Measurements from ENCODE around the gene PMEPA1.
A peak's percentile ranks its signal among the peaks of the same experiment; 100 is the strongest.

PMEPA1 gene

DNA sequence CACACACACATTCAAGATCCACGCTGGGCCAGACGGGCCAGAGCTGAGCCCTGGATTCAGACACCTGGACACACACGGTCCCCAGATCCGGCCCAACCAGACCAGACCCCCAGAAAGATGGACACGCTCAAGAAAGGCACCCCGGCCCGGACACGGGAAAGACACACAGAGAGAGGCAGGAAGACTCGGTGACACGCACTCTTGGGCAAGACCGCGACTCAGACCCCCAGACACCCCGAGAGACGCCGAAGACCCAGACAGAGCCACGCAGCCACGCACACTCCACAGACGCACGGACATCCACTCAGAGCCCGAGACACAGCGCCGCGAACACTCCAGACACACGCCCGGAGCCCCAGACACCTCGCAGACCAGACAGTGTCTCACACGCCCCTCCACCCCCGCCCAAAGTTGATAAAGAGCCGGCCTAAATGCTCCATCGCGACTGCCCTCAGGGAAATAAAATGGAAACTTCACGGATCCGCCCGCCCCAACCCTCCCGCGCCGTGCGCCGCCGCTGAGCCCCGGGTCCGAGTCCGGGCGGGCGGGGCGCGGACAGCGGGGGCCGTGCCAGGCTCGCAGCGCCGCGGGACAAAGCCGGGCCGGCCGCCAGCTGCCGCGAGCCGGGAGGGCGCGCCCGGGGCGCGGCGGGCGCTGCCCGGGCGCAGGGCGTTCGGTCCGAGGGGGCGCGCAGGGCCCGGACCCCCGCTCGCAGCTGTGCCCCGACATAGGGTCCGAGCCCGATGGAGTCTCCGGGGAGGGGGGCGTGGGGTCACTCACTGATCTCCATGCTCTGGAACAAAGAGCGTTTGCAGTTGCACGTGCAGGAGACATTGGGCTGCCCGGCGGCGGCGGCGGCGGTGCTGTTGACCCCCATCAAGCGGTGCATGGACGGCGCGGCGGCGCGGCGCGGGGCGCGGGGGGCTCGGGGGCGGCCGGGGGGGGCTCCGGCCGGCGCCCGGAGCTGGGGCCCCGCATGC, 831 bp downstream of the PMEPA1 start:
- DNase-seq = peak; percentile 31 to 34

DNA sequence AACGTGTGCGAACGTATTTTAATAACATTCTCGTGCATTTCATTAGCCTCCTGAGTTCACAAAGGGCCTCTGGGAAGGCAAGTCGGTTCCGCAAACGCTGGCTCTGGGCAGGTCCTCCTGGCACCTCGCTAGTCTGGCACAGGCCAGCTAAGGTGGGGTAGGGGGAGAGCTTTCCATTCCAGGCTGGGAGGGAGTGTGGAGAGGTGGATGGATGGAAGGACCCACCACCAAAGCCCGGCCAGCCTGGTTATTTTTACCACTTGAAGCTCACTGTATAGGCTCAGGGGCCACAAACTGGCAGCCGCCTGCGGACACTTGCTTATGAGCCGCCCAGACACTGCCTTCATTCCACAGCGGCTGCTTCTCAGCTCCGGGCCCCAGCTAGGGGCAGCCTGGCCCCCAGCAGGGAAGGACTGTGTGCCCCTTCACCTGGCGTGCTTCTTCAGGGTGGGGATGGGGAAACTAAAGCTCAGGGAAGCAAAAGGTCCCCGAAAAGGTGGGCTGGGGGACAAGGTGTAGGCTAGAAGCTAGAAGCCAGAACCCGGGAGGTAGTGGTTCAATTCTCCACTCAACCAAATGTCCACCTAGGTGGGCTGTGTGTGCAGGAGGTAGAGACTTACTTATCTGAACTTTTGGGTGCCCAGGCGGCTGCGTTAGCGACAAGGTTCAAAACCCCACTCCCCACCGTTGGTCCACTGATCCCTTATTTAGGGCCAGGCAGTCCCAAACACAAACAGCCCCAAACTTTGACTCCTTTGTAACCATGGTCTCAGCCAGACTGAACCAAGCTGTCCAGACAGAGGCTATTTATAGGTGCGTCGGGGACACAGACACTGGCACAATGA, 1.7 kb downstream of the PMEPA1 start:
- no peak for DNase-seq

DNA sequence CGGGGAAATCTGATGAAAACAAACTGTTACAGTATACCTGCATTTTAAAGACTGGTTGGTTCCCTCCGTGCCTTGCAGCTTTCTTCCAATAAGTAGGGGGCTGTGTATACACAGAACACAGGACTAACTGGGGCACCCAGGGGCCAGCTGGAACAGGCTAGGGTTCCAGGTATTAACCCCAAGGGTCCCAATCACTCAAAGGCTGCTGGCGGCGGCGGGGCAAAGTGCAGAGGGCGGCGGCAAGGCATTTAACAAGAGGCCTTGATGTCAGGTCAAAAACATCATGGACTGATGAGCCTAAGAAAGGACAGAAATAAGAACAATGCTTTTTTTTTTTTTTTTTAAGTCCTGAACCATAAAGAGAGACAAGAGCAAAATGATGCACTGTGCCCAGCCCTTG, 2.5 kb downstream of the PMEPA1 start:
- no peak for DNase-seq

DNA sequence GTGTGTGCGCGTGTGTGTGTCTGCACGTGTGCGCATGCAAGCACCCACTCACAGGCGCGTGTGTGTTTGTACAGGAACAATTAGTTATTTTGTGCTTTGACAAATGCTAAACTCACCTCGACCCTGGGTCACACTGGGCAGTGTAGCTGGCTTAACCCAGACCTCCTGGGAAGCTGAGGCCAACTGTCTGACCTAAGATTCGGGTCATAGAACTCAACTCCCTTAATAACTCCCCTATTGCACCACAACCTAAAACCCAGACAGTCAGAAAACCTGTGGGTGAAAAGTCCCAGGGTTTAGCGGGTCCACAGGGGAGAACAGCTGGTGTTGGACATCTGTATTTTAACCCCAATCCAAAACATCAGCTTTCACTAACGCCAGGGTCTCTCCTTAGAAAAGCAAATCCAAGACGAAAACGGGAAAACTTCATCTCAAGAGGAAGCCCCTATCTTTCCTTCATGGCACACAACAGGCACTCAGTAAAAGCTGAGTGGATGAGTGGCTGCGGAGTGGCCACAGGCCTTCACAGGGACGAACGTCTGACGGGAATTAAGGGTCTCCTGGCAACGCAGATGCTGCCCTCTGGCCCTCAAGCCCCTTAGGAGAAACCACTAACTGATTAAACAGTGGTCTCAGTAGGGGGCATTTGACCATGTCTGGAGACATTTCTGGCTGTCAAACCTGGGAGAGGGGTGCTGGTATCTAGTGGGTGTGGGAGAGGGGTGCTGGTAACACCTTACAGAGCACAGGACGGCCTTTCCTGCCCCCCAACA, 4.5 kb downstream of the PMEPA1 start:
- DNase-seq = no peak

DNA sequence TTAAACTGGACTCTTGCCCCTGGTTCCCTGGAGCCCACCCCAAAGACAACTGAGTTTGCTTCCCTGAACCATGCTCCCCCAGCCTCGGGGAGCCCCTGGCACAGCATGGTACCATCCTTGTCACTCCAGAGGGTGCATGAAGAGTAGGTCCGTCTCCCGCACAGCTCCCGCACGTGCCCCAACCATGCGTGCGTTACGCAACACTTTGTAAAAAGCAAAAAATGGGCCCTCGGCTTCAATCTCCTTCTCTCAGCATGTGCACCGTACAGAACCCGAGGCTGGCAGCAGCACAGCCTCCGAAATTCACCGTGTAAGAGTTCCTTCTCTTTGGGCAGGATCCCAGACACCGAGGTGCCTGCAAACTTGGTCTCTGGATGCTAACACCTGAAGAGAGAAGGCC, 5.6 kb downstream of the PMEPA1 start:
- DNase-seq = no peak

DNA sequence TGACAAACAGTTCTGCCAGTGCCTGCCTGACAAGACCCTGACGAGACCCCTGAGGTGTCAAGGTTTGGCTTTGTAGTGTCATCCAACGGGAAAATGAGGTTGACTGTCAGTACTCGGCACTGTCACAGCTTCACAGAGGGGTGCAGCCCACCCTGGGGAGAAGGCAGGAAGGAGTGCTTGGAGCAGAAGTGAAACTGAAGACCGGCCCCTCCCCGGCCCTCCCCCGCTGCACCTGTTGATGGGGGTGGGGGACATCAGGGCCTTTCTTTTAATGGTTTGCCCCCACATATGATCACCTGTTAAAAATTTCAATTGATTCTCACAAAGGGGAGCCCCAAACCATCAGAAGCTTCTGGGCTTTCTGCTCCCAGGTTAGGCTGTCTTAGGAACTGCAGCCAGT, 6.8 kb downstream of the PMEPA1 start:
- DNase-seq = no peak

DNA sequence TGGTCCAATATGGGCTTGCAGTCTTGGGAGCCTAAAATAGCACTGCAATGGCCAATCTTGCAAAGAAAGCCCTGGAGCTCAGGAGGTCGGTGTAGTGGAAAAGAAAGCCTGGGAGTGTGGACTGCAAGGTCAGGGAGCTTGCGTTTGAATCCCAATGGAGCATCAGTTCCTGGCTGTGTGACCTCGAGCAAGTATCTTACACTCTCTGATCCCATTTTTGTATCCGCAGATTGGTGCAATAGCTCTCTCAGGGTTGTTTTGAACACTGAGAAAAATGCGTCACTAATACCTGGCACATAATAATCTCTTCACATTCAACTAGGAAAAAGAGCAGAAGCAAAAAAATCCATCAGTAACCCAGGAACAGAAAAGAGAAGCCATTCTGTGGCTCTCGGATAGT, 7.3 kb downstream of the PMEPA1 start:
- no peak for DNase-seq

DNA sequence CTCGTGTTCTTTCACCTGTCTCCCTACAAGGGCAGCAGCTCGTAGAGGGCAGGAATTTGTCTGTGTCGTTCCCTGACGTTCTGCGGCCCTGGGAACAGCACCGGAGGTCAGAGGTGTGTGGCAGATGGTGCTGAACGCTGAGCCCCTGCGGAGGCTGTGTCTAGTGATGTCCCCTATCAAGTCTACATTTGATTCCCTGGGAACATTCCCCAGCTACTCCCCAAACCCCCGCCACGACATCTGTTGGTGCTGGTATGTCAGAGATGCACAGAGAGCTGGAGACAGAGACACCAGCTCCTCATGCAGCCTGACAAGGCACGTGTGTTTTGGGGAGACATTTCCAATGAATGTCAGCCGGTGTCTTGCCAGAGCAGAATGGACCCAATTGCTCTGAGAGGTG, 7.7 kb downstream of the PMEPA1 start:
- no peak for DNase-seq

DNA sequence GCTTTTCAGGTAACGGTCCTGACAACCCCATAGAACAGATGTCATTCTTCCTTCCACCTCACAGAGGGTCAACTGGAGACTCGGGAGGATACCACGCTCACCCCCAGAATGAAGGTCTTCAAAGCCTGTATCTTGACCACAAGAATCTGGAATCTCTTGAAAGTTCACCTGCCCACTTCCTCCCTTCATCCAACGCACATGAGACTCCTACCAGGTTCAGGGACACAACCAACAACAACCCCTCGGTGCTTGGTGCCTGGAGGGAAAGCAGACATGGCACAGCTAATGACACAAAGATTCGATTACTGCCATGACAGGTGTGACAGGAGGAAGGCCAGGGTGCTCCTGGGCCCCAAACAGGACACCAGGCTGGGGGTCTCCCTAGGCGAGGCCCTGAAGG, 8.2 kb downstream of the PMEPA1 start:
- DNase-seq = no peak

DNA sequence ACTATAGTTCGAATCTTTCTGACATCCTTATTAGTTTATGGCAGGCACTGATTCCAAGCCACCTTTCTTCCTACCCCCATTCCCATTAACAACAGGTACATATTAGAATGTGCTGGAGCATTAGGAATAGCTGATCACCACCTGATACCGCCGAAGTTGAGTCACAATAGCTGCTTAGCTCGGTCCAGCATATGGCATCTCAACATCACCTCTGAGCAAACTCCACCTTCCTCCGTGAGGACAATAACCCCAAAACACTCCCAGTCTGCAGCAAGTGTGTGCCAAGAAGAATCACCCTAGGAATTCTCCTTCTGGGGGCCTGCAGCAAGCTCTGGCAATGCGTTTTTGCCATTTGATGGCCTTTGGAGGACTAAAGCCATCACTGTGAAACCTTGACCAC, 8.7 kb downstream of the PMEPA1 start:
- DNase-seq = no peak

DNA sequence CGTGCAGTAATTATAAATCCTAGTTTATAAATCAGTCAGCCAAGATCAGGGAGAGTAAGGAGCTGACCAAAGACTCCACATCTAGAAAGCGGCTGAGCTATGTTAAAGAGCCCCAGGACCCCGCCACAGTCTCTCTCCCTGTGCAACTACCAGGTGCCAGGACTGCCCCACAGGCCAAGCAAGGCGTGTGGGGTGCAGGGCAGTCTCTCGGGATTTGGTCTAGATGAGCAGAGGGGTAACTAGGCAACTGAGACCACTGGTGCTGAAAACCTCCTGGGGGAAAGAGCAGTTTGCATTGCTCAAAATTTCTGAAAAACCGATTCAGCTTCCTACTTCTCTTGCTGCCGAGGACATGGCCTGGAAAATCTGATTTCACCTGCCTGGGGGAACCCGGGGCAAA, 10.4 kb downstream of the PMEPA1 start:
- no peak for DNase-seq

DNA sequence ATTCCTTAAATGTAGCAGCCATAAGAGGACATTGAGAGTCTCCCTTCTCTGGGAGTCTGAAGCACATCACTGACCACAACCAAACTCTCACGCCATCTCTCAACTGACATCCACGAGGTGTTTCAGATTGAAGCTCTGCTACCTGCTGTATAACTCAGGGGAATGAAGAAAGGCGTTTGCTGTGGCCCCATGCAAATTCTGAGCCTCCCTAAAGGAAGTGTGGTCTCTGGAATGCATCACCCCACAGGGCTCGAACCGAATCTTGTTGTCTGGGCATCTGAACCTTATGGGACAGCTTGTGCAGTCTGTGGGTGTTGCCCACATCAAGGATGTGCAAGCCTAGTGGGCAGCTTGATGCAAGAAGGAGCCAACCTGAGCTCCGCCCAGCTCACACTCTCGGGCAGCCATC, 10.9 kb downstream of the PMEPA1 start:
- DNase-seq = peak; percentile 30 to 32

DNA sequence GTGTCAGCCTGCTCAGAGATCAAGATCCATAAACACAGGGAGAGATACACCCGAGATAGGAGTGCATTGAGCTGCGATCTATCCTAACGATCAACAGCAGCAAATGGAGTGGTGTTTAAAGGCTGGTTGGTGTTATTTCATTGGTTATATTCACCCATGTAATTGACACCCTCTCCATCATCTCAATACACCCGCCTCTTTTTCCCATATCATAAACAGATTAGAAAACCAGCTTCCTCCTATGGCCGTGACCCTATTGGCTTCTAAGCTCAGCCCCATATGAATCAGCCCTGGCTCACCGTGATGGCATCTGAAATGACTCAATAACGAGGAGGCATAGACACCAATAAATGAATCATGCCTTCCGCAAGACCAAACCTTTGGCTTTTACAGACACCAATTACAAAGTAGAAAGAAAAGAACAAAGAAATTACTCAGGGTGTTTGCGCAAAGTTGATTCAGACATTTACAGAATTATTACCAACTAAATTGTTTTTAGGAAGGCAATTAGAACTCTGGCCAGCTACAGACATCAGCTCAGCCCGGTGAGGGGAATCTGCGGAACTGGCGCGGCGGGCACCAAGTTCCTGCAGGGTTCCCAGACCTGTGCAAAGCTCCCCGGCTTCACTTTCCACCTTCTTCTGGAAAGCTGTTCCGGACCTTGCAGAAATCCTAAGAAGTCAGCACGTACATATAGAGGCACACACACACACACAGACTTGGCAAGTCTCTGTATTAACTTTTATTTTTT, 11.5 kb downstream of the PMEPA1 start:
- DNase-seq = peak; percentile 77 to 81

DNA sequence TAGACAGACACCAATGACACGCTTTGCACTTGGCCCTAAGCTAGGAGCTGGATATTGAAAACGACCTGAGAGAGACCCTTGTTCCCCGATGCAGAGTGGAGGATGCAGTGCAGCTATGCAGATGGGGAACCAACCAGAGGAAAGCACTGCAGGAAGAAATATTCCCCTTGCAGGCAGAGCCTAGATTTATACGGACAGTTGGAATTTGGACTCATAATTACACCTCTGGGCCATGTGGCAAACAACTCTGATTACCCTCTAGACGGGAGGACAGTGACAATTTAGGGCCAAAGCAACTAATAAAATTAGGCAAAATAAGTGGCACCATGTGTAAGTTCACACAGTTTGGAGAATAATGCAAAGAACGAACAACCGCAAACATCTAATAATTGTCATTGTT, 12.3 kb downstream of the PMEPA1 start:
- DNase-seq = no peak

DNA sequence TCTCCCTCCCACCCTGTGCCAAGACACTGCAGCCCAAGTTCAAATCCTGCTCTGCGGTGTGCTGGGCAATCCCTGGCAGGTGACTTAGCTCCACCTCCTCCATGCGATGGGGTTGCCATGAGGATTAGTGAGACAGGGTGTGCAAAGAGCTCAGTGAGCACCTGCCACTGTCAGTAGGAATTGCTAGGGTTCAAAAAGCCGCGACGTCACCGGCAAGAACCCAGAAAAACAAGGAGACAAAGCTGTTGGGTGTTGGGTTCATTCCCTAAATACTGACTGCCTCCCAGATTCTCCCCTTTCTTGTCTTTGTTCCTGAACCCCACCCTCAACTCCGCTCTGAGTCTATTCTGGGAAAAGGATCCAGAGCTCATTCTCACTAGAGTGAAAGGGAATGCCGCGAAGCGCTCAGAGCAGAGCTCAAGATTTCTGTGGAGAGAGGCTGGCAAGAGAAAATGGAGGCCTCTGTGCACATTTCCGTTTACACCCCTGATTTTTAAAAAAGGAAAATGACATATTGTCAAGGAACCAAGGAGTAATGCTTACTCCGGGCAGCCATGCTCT, 13.3 kb downstream of the PMEPA1 start:
- DNase-seq = no peak

DNA sequence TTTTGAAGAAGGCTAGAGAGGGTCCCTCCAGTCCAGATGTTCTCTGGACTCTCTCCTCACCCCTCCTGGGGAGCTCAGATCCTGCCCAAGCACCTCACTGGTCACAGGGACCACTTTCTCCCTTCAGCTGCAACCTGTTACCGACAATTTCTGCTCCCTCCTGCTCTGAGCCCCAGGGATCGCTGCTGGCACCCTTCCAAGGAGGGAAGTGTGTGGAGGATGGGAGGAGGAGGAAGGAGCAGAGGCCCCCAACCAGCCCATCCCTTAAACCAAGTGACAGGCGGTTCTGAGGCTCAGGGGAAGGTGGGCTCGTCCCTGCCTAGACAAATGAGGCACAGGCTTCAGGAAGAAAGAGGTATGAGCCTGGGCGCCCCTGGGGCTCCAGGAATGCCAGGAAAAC, 13.9 kb downstream of the PMEPA1 start:
- no peak for DNase-seq

DNA sequence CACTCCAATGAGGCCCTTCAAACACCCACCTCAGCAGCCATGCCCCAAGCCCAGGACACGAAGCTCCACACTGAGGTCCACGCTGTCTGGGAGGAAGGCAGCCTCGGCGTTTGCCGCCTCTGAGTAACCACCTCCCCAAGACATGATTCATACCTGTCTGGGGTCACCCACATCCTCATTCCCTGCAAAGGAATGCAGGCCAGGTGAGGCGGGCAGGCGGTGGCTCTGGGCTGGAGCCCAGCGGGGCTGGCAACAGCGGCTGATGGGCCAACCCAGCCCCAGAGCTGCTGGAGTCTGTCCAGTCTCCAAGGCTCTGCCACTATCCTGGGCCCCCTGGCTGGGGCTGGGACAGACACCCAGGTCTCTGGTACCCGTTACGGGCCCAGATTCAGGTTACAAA, 14.8 kb downstream of the PMEPA1 start:
- peak in 1 of 2 experiments; percentile 26 for DNase-seq

DNA sequence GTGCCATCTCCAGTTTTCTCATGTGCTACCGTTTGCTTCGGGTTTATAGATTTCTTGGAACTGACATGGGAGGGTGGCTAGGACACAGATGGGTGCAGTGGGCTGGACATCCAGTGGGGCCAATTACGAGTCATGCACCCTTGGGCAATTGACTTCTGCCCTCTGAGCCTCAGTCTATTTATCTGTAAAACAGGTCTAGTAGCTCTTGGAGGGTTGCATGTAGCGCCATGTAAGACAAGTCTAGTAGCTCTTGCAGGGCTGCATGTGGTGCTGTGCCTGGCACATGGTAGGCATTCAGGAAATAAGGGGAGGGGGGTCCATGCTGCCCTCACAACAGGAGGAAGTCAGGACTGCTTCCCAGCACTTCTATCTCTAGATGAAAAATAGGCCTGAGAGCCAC, 15.3 kb downstream of the PMEPA1 start:
- no peak for DNase-seq

DNA sequence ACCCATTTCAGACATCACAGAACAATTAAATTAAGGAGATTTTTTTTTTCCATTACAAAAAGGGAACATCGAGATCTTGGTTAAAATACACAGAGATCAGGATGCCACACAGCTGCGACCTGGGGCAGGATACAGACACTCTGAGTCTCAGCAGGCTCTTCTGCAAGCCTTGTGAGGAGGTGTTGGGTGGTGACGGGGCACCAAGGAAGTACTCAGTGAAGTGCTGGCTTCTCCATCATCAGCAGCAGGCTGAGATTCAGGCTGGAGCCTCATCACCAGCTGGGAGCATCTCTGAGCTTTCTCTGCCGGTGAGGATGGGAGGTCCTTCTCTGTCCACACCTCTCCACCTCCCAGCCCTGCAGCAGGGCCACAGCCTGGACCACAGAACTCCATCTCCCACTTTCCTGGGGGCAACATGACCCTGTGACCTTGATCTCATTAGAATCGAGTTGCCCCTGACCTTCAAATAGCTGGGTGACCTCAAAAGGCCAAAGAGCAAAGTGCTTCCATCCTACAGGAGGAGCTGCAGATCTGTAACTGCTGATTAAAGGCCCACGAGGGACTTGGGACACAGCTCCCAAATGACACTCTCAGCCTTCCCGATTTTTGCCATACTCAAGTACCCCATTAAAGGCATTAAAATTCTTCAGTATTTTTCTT, 16.0 kb downstream of the PMEPA1 start:
- DNase-seq = no peak

DNA sequence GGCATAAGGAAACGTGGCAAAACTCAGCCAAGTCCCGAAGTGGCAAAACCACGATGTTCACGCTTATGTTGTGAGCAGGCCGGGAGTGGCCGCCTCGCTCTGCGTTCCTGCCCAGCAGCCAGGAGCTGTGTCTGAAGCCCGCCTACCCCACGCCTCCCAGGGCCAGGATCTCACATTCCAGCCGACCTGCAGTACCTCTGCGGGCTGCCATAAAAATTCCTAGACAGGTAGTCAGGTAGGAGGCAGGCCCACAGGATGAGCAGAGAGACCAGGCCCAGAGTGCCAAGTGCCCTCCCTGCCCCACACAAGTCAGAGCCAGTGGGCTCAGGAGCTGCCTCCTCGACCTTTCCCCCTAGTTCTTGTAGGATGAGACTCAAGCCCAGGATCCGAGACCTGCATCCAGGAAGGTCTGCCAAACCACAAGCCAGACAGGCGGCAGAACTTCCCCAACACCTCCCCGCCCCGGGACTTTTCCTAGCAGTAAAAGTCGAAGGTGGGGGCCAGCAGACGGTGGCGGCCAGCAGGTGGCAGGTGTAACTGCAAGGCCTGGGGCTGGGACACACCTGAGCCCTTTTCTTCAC, 16.7 kb downstream of the PMEPA1 start:
- no peak for DNase-seq

DNA sequence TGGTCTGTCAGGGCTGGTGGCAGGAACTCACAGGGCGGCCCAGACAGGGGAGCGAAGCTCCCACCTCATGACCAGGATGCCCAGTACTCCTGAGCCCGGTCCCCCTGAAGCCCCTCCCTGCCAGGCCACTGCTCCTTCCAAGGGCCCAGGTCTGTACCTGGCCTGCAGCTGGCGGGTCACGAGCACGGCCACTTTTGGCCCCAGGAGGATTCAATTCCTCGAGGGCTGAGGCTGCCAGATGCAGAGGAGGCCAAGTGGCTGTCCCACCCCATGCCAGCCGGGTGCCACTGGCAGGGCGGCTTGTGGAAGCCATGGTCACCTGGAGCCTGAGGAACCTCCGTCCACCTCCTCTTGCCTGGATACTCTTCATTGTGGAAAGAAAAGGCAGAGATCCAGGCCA, 17.4 kb downstream of the PMEPA1 start:
- DNase-seq = no peak

Data from activated T-cell treated with anti-CD3 and anti-CD28 coated beads, Interleukin-2, amount 50 U/mL, for 48 hours (primary cell).